Thyroid gland (tissue), 4 donors: ENCODE measurements around the gene GRAMD1A. TPM values are rescaled to one million over a fixed set of nuclear protein-coding genes. Genes with fewer than 3 reads are reported as not detected.

ENCODE experiments used
- DNase-seq, 2 donors: peaks; one replicate each; pipeline ENCODE4 v3.0.0-alpha.2; 2019
- H3K27ac ChIP-seq, 3 donors: fragments of 200-600 bp; sonication (generic); 1 replicate in 2 of 3; 2 replicates in 1 of 3; pipeline ENCODE4 v1.5.1; 2016 to 2019; ENCODE audit warnings: mild to moderate bottlenecking in 1 of 3, moderate library complexity in 1 of 3
- H3K27me3 ChIP-seq: fragments of 200-600 bp; sonication (generic); one replicate; pipeline ENCODE4 v1.5.1; 2019
- H3K36me3 ChIP-seq, 2 donors: fragments of 200-600 bp; sonication (generic); one replicate each; pipeline ENCODE4 v1.5.1; 2016 to 2019
- H3K4me1 ChIP-seq, 2 donors: fragments of 200-600 bp; sonication (generic); one replicate each; pipeline ENCODE4 v1.5.1; 2017 to 2019
- H3K4me3 ChIP-seq, 3 donors: fragments of 200-600 bp; sonication (generic); replicated peaks in 1 of 3; 1 replicate in 2 of 3; 2 replicates in 1 of 3; pipeline ENCODE4 v1.5.1; 2016; ENCODE audit warnings: mild to moderate bottlenecking in 1 of 3
- H3K9me3 ChIP-seq: fragments of 200-600 bp; sonication (generic); one replicate; pipeline ENCODE4 v1.5.1; 2017
- CTCF ChIP-seq, 6 experiments: fragments of 200-600 bp in 3 of 6; fragments of 450-650 bp in 3 of 6; sonication (generic) in 3 of 6; IDR thresholded peaks; one replicate each; pipeline ENCODE4 v1.5.1; 2016 to 2019; ENCODE audit warnings: antibody characterized with exemption in 6 of 6, mild to moderate bottlenecking in 2 of 6, inconsistent platforms in 1 of 6, moderate library complexity in 1 of 6
- POLR2A ChIP-seq, 2 donors: fragments of 450-650 bp; IDR thresholded peaks; one replicate each; pipeline ENCODE4 v1.6.1; 2017; ENCODE audit warnings: antibody characterized with exemption in 2 of 2, mild to moderate bottlenecking in 2 of 2, moderate library complexity in 1 of 2
- WGBS, 2 donors: methylation state at CpG; one replicate each; pipeline ENCODE4 v1.1.5; 2017; 5-methylcytosine and 5-hydroxymethylcytosine counted together
- intact Hi-C: fragments of 100-400 bp; cut with DNase I; formaldehyde crosslinking; loops from one replicate; pipeline ENCODE4 v1.15.1; 2023
- total RNA-seq, 4 donors: library from RNA; depleted of rRNA; stranded (reverse); fragments of >200 nt; gene quantifications; one replicate each; pipeline ENCODE4 v1.2.3, GENCODE V29; 2016

GRAMD1A gene
- total RNA-seq, 4 donors from 2014 or later: 33.4 to 57.5 (median 47.0) TPM

DNA sequence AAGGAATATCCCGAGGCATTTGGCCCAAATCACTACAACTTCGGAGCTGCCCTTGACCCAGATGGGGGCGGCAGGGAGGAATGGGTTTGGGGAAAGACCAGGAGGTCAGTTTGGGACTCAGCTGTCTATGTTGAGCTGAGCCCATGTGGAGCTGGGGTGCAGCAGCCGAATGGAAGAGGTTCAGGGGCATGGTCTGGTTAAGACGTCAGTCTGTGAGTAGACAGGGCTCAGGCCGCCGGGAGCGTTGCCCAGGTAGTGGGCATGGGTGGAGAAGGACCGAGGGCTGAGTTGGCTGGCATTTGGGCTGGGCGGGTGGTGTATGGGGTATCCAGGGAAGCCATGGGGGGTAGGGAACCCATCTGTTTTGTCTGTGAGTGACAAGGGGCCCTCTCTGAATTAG lies 20.9 kb downstream of the GRAMD1A start:
- TF ChIP-seq CTCF (IDR thresholded peaks at IDR 0.05) (no peak), POLR2A (IDR thresholded peaks at IDR 0.05) (no peak)
- Histone ChIP-seq H3K27me3 (no peaks in the 10 kb centered on the region), H3K4me1 (no peaks in the 10 kb centered on the region), H3K4me3 (no peak overlapping the region), H3K36me3 (peaks cover 64 to 71% of the 10 kb centered on the region in 2 donors), H3K27ac (no peak overlapping the region), H3K9me3 (no peaks in the 10 kb centered on the region)
- intact Hi-C loops: no loop called here
- no peak for DNase-seq
- 95 to 96% methylated on average over 10 of the region's 10 CpGs for WGBS, 2 donors

DNA sequence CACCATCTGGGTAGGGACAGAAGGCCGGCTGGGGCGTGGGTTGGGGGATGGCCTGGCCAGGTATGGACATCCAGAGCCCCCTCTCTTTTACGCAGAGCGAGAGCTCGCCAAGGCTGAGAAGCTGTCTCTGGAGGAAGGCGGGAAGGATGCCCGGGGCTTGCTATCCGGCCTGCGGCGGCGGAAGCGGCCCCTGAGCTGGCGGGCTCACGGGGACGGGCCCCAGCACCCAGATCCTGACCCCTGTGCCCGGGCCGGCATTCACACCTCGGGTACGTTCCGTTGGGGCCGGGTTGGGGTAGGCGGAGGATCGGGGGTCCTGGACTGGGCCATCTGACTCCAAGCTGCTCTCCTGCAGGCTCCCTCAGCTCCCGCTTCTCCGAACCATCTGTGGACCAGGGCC lies 21.5 kb downstream of the GRAMD1A start:
- TF ChIP-seq POLR2A (IDR thresholded peaks at IDR 0.05) (no peak), CTCF (IDR thresholded peaks at IDR 0.05) (no peak)
- H3K9me3 ChIP-seq: no peaks in the 10 kb centered on the region
- H3K4me1 ChIP-seq: no peaks in the 10 kb centered on the region
- no peak overlapping the region for H3K4me3 ChIP-seq
- intact Hi-C loops: no loop called here
- H3K27ac ChIP-seq: no peak overlapping the region
- DNase-seq: no peak
- H3K27me3 ChIP-seq: no peaks in the 10 kb centered on the region
- 93 to 96% methylated on average over 15 to 22 of the region's 25 CpGs for WGBS, 2 donors
- H3K36me3 ChIP-seq: peaks cover 69 to 74% of the 10 kb centered on the region in 2 donors

GRCh38 chr19:35022460-35022859 lies 22.3 kb downstream of the GRAMD1A start:
- WGBS, 2 donors: 92 to 93% methylated on average over 11 to 13 of the region's 14 CpGs
- Histone ChIP-seq H3K4me1 (no peaks in the 10 kb centered on the region), H3K27ac (no peak overlapping the region), H3K4me3 (no peak overlapping the region), H3K27me3 (no peaks in the 10 kb centered on the region), H3K36me3 (peaks cover 69 to 72% of the 10 kb centered on the region in 2 donors), H3K9me3 (no peaks in the 10 kb centered on the region)
- intact Hi-C loops: no loop called here
- no peak for DNase-seq
- no peak for TF ChIP-seq POLR2A (IDR thresholded peaks at IDR 0.05)
- TF ChIP-seq CTCF (IDR thresholded peaks at IDR 0.05): no peak

DNA sequence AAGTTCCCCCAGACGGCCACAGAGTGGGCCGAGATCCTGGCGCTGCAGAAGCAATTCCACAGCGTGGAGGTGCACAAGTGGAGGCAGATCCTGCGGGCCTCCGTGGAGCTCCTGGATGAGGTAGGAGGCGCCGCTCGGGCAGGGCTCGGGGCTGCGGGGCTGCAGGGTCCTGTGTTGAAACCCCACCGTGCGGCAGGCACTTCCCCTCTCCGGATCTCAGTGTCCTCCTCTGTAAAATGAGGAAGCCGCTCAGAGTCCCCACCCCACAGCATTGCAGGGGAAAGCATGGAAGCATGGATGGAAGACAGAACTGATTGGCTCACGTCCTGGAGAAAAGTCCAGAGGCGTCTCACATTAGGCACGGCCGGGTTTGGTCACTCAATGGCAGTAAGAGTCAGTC lies 23.3 kb downstream of the GRAMD1A start:
- H3K27ac ChIP-seq: no peak overlapping the region
- DNase-seq: no peak
- H3K36me3 ChIP-seq: peaks cover 66 to 68% of the 10 kb centered on the region in 2 donors
- H3K27me3 ChIP-seq: no peaks in the 10 kb centered on the region
- no peaks in the 10 kb centered on the region for H3K9me3 ChIP-seq
- 92% methylated on average over 17 of the region's 19 CpGs; no CpG with 5 or more reads in 1 of the 2 donors for WGBS, 2 donors
- no peaks in the 10 kb centered on the region for H3K4me1 ChIP-seq
- TF ChIP-seq POLR2A (IDR thresholded peaks at IDR 0.05) (no peak), CTCF (IDR thresholded peaks at IDR 0.05) (no peak)
- no peak overlapping the region for H3K4me3 ChIP-seq
- intact Hi-C loops: no loop called here

- Histone ChIP-seq H3K36me3 (peaks cover 60 to 65% of the 10 kb centered on the region in 2 donors), H3K4me1 (no peaks in the 10 kb centered on the region), H3K4me3 (no peak overlapping the region), H3K27me3 (no peaks in the 10 kb centered on the region), H3K9me3 (no peaks in the 10 kb centered on the region), H3K27ac (no peak overlapping the region)
- 80 to 88% methylated on average over 6 of the region's 6 CpGs for WGBS, 2 donors
- intact Hi-C loops: no loop called here
- TF ChIP-seq CTCF (IDR thresholded peaks at IDR 0.05) (no peak), POLR2A (IDR thresholded peaks at IDR 0.05) (no peak)
- no peak for DNase-seq
These were observed 24.0 kb downstream of the GRAMD1A start for GRCh38 chr19:35024095-35024494.
